Endothelial cell of umbilical vein (primary cell): ENCODE measurements around the gene TBX15. TPM values are rescaled to one million over a fixed set of nuclear protein-coding genes. Genes with fewer than 3 reads are reported as not detected.

Experiments used
- BruUV-seq: library from RNA; stranded (reverse); fragments of 400-500 nt; replicated peaks from 2 replicates; lab custom pipeline; 2021; lab: Mats Ljungman, UMichigan
- CTCF ChIA-PET: fragments of 300-600, 350-600 bp; sonication (Branson Sonifier 250); formaldehyde crosslinking; loops from one replicate; lab custom pipeline; 2021; ENCODE audit warnings: antibody characterized with exemption, inconsistent platforms; lab: Charles Lee
- POLR2A ChIA-PET: fragments of 300-600, 350-600 bp; sonication (Branson Sonifier 250); formaldehyde crosslinking; loops from one replicate; lab custom pipeline; 2021; ENCODE audit warnings: antibody characterized with exemption, inconsistent platforms; lab: Charles Lee
- DNase-seq: peaks from one replicate; pipeline ENCODE4 v3.0.0-alpha.2; 2011; ENCODE audit warnings: low read depth, low spot score
- FAIRE-seq: peaks from 2 replicates; lab custom pipeline; 2011; peaks lifted over from hg19 to GRCh38; lab: Jason Lieb, UNC
- H2AFZ ChIP-seq: 2 replicates; pipeline ENCODE4 v1.6.0; 2012; ENCODE audit warnings: low read depth, low read length, control low read depth, inconsistent platforms
- H3K27ac ChIP-seq: 2 replicates; pipeline ENCODE4 v1.5.1; 2011; ENCODE audit warnings: low read depth, mild to moderate bottlenecking, control low read depth, low read length, moderate library complexity; ENCODE audit not compliant: insufficient read depth
- H3K27me3 ChIP-seq, 2 experiments: 2 replicates each; pipeline versions ENCODE4 v1.6.0 to v1.6.1; 2011; ENCODE audit warnings: low read length in 2 of 2, mixed read lengths in 1 of 2; ENCODE audit not compliant: control insufficient read depth in 2 of 2, insufficient read depth in 2 of 2
- H3K36me3 ChIP-seq, 2 experiments: 2 replicates in 1 of 2; 3 replicates in 1 of 2; pipeline ENCODE4 v1.5.1; 2011; ENCODE audit warnings: low read length in 2 of 2, mild to moderate bottlenecking in 1 of 2, moderate library complexity in 1 of 2; ENCODE audit not compliant: control insufficient read depth in 2 of 2, insufficient read depth in 2 of 2; ENCODE audit errors: extremely low read depth in 1 of 2
- H3K4me1 ChIP-seq: 3 replicates; pipeline ENCODE4 v1.5.1; 2011; ENCODE audit warnings: mild to moderate bottlenecking, low read length; ENCODE audit not compliant: control insufficient read depth, insufficient read depth; ENCODE audit errors: extremely low read depth
- H3K4me2 ChIP-seq: 2 replicates; pipeline ENCODE4 v1.6.1; 2011; ENCODE audit warnings: low read length, control low read depth, mixed read lengths; ENCODE audit not compliant: insufficient read depth
- H3K4me3 ChIP-seq, 3 experiments: fragments of 200-600 bp in 1 of 3; sonication (generic), shearing (Covaris generic) in 1 of 3; replicated peaks in 1 of 3; 2 replicates each; pipeline ENCODE4 v1.5.1; 2011 to 2016; ENCODE audit warnings: control low read depth in 3 of 3, low read length in 3 of 3, mild to moderate bottlenecking in 2 of 3, inconsistent platforms in 1 of 3, low read depth in 1 of 3, moderate library complexity in 1 of 3; ENCODE audit not compliant: insufficient read depth in 1 of 3
- H3K79me2 ChIP-seq: 2 replicates; pipeline ENCODE4 v1.6.0; 2012; ENCODE audit warnings: low read length, inconsistent platforms; ENCODE audit not compliant: control insufficient read depth, insufficient read depth
- H3K9ac ChIP-seq: replicated peaks from 2 replicates; pipeline ENCODE3; 2011; ENCODE audit warnings: low read length, control low read depth; ENCODE audit not compliant: insufficient read depth; ENCODE audit errors: extremely low read depth
- H3K9me1 ChIP-seq: replicated peaks from 3 replicates; pipeline ENCODE4 v1.6.0; 2011; ENCODE audit warnings: mild to moderate bottlenecking, low read length; ENCODE audit not compliant: control insufficient read depth, insufficient read depth; ENCODE audit errors: extremely low read depth
- H3K9me3 ChIP-seq: replicated peaks from 2 replicates; pipeline ENCODE4 v1.5.1; 2012; ENCODE audit warnings: low read length, inconsistent platforms; ENCODE audit not compliant: control insufficient read depth, insufficient read depth
- H4K20me1 ChIP-seq: replicated peaks from 2 replicates; pipeline ENCODE3; 2011; ENCODE audit warnings: mild to moderate bottlenecking, low read length; ENCODE audit not compliant: control insufficient read depth, insufficient read depth; ENCODE audit errors: extremely low read depth
- EZH2 ChIP-seq: IDR thresholded peaks from 2 replicates; pipeline ENCODE4 v1.6.1; 2012; ENCODE audit warnings: borderline replicate concordance, low read depth, mild to moderate bottlenecking, moderate library complexity, low read length, inconsistent platforms; ENCODE audit not compliant: severe bottlenecking
- FOS ChIP-seq: IDR thresholded peaks from 2 replicates; pipeline ENCODE4 v1.6.1; 2011; ENCODE audit warnings: mild to moderate bottlenecking, low read length, moderate library complexity, borderline replicate concordance; ENCODE audit not compliant: insufficient read depth
- GATA2 ChIP-seq: IDR thresholded peaks from 2 replicates; pipeline ENCODE4 v1.7.0; 2011; ENCODE audit warnings: low read depth, mild to moderate bottlenecking, moderate library complexity, mixed read lengths, low read length; ENCODE audit not compliant: insufficient read length, insufficient read depth
- JUN ChIP-seq: IDR thresholded peaks from 2 replicates; pipeline ENCODE4 v1.6.1; 2011; ENCODE audit warnings: borderline replicate concordance, low read depth; ENCODE audit not compliant: insufficient read length, insufficient read depth
- MYC ChIP-seq: IDR thresholded peaks from one replicate; pipeline ENCODE4 v1.6.1; 2011; ENCODE audit warnings: mild to moderate bottlenecking, low read depth, low read length
- POLR2A ChIP-seq: IDR thresholded peaks from 2 replicates; pipeline ENCODE4 v1.6.1; 2012; ENCODE audit warnings: low read depth, mild to moderate bottlenecking, control low read depth, low read length
- POLR2AphosphoS5 ChIP-seq: IDR thresholded peaks from 2 replicates; pipeline ENCODE4 v1.6.1; 2012; ENCODE audit warnings: low read depth, mild to moderate bottlenecking, control low read depth, low read length, moderate library complexity; ENCODE audit not compliant: insufficient read depth
- dilution Hi-C: fragments of 300-500 bp; cut with MboI; formaldehyde crosslinking; loops from one replicate; pipeline ENCODE4 v1.15.0; 2019; ENCODE audit warnings: low sequenced_read_pairs; ENCODE audit not compliant: extremely low pct_ligation_motif_present
- intact Hi-C: fragments of 100-400 bp; cut with micrococcal nuclease; formaldehyde crosslinking; loops from one replicate; pipeline ENCODE4 v1.10.0; 2022
- polyA plus RNA-seq, 4 experiments: library from polyadenylated mRNA; depleted of rRNA in 3 of 4; stranded (reverse) in 3 of 4; unstranded in 1 of 4; fragments of >200 nt; gene quantifications; 2 replicates each; pipeline versions ENCODE4 v1.2.1 to v1.2.3, GENCODE V29; 2011 to 2012; ENCODE audit warnings: missing spikeins in 1 of 4
- total RNA-seq: library from RNA; stranded (reverse); gene quantifications from 2 replicates; pipeline ENCODE4 v1.2.3, GENCODE V29; 2021
- TF ChIP-seq, protein P1 (sequence below), 2 donors: IDR thresholded peaks; 1 replicate in 1 of 2; 2 replicates in 1 of 2; pipeline ENCODE4 v1.5.1; 2011; ENCODE audit warnings: low read length in 2 of 2, mild to moderate bottlenecking in 2 of 2, moderate library complexity in 2 of 2, control low read depth in 1 of 2, inconsistent platforms in 1 of 2, low read depth in 1 of 2; ENCODE audit not compliant: insufficient read depth in 1 of 2; ENCODE audit errors: extremely low read depth in 1 of 2
- TF ChIP-seq, protein P2 (sequence below): IDR thresholded peaks from 2 replicates; pipeline ENCODE4 v1.6.1; 2011; ENCODE audit not compliant: insufficient read depth, insufficient read length

The TBX15 gene
- total and polyA plus RNA-seq, 2 donors (not counting 3 experiments of a cell fraction or from before 2014, with no cell fraction given), result 0.01 TPM; not detected in 1

DNA sequence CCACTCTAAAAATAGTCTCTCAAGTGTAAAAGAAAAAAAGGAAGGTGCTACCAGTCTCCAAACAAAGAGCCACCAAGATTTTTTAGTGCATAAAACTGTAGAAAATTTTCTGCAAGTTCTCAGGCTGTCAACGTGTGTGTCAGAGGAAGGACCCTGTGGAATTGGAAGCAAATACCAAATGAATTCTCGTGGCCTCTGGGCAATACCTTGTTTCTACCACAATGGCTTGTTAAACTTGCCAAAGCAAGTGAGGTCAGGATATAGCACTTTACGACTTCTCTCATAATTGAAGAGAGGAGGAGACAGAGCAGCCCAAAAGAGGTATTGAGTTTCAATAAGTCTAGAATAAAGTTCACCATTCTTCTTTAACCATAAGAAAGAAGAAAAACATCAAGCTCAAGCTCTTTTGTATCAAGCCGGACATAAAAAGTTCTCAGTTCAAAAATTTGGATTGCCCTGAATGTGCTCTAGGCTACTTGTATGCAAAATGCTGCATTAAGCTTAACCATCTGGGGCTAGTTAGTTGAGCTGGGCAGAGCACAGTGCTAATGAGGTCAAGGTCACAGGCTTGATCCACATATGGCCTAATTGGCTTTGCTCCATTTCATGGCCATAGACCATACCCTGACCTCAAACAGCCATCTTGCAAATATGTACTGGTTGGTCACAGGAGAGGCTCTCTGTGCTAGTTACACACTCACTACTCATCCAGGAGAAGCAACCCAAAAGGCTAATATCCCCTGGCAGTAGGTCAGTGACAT, 60.5 kb downstream of the TBX15 start:
- TF ChIP-seq EZH2, result no peak
- no peak for TF ChIP-seq POLR2A
- no peak for TF ChIP-seq POLR2AphosphoS5
- TF ChIP-seq, protein P1, sequence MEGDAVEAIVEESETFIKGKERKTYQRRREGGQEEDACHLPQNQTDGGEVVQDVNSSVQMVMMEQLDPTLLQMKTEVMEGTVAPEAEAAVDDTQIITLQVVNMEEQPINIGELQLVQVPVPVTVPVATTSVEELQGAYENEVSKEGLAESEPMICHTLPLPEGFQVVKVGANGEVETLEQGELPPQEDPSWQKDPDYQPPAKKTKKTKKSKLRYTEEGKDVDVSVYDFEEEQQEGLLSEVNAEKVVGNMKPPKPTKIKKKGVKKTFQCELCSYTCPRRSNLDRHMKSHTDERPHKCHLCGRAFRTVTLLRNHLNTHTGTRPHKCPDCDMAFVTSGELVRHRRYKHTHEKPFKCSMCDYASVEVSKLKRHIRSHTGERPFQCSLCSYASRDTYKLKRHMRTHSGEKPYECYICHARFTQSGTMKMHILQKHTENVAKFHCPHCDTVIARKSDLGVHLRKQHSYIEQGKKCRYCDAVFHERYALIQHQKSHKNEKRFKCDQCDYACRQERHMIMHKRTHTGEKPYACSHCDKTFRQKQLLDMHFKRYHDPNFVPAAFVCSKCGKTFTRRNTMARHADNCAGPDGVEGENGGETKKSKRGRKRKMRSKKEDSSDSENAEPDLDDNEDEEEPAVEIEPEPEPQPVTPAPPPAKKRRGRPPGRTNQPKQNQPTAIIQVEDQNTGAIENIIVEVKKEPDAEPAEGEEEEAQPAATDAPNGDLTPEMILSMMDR (IDR thresholded peaks at IDR 0.05; ENCODE audit: extremely low read depth in 1 of 2, insufficient read depth in 1 of 2, low read depth in 1 of 2, low read length in 2 of 2), result no peak
- TF ChIP-seq MYC, result no peak
- no peak for TF ChIP-seq JUN
- TF ChIP-seq FOS, result no peak
- TF ChIP-seq, protein P2, sequence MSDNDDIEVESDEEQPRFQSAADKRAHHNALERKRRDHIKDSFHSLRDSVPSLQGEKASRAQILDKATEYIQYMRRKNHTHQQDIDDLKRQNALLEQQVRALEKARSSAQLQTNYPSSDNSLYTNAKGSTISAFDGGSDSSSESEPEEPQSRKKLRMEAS, result no peak
- no peak for TF ChIP-seq GATA2
- Histone ChIP-seq H3K27ac (no peak overlapping the region), H3K4me2 (no peak overlapping the region), H4K20me1 (no peaks in the 10 kb centered on the region), H2AFZ (no peak overlapping the region), H3K4me3 (no peak overlapping the region), H3K36me3 (no peaks in the 10 kb centered on the region), H3K9me1 (no peaks in the 10 kb centered on the region), H3K9me3 (no peaks in the 10 kb centered on the region), H3K27me3 (no peaks in the 10 kb centered on the region), H3K4me1 (no peaks in the 10 kb centered on the region), H3K79me2 (no peaks in the 10 kb centered on the region), H3K9ac (no peak overlapping the region)
- ChIA-PET CTCF (no interaction called here), POLR2A (no interaction called here)
- DNase-seq, result no peak
- dilution Hi-C loops (no loop called here), intact Hi-C loops (no loop called here)
- BruUV-seq, result no TSS peak
- FAIRE-seq, result no peak
